GM23248 (cell line): ENCODE data around the gene SYF2.
"Not testable (repeated sequence)": the region's sequence is repeated elsewhere in the genome, so short reads cannot be mapped to it uniquely, and the experiment has no call there.

Experiments used
- EZH2 ChIP-seq: fragments of 200-600 bp; sonication (generic); IDR thresholded peaks from 2 replicates; pipeline ENCODE4 v1.6.1; 2018; ENCODE audit warnings: antibody characterized with exemption, mild to moderate bottlenecking; ENCODE audit not compliant: insufficient read depth, poor library complexity, severe bottlenecking
- EZH2phosphoT487 ChIP-seq: fragments of 200-600 bp; sonication (generic); IDR thresholded peaks from 2 replicates; pipeline ENCODE4 v1.6.1; 2018; ENCODE audit warnings: antibody characterized with exemption, moderate library complexity, mild to moderate bottlenecking, low read depth; ENCODE audit not compliant: insufficient read depth

GRCh38 chr1:25272238-25272637 lies 39.9 kb upstream of the SYF2 start, which contains the start of gene RHD:
- TF ChIP-seq EZH2, EZH2phosphoT487: not testable (repeated sequence)
